BJ (cell line): ENCODE measurements around the gene ZNF582. TPM values are rescaled to one million over a fixed set of nuclear protein-coding genes. Genes with fewer than 3 reads are reported as not detected.

Experiments used
- CTCF ChIA-PET: fragments of 350-600 bp; formaldehyde crosslinking; extraction: SDS; loops from one replicate; lab custom pipeline; 2021; ENCODE audit warnings: antibody characterized with exemption, inconsistent platforms; lab: Yijun Ruan, JAX
- POLR2A ChIA-PET: fragments of 300-600 bp; sonication (Branson Sonifier 250); formaldehyde crosslinking; extraction: SDS; loops from one replicate; lab custom pipeline; 2021; ENCODE audit warnings: antibody characterized with exemption; lab: Charles Lee
- DNase-seq: peaks from one replicate; pipeline ENCODE4 v3.0.0-alpha.2; 2011; ENCODE audit warnings: low read depth
- H3K27me3 ChIP-seq: 2 replicates; pipeline ENCODE4 v1.6.0; 2011; ENCODE audit warnings: low read length; ENCODE audit not compliant: control insufficient read depth, insufficient read depth
- H3K36me3 ChIP-seq: 2 replicates; pipeline ENCODE4 v1.5.1; 2011; ENCODE audit warnings: low read length; ENCODE audit not compliant: control insufficient read depth, insufficient read depth
- H3K4me3 ChIP-seq: 2 replicates; pipeline ENCODE4 v1.5.1; 2011; ENCODE audit warnings: low read depth, mild to moderate bottlenecking, control low read depth, low read length
- CTCF ChIP-seq: IDR thresholded peaks from 2 replicates; pipeline ENCODE4 v1.5.1; 2011; ENCODE audit warnings: low read depth, mild to moderate bottlenecking, control low read depth, inconsistent platforms, low read length, moderate library complexity; ENCODE audit not compliant: insufficient read depth
- polyA plus RNA-seq: library from polyadenylated mRNA; depleted of rRNA; stranded (reverse); fragments of >200 nt; gene quantifications from 2 replicates; pipeline ENCODE4 v1.2.3, GENCODE V29; 2011

Gene ZNF582
- polyA plus RNA-seq, 1 experiment = 2.4 TPM

GRCh38 chr19:56404705-56405056 lies 11.3 kb upstream of the ZNF582 start:
- no peak for DNase-seq
- ChIA-PET POLR2A (no interaction called here), CTCF (no interaction called here)
- peaks cover 6% of the 10 kb centered on the region for H3K36me3 ChIP-seq
- H3K4me3 ChIP-seq = peak overlapping the region; percentile 70
- TF ChIP-seq CTCF = no peak
- no peaks in the 10 kb centered on the region for H3K27me3 ChIP-seq

- ChIA-PET POLR2A (no interaction called here), CTCF (no interaction called here)
- no peak for TF ChIP-seq CTCF
- DNase-seq = peak; percentile 82
- H3K36me3 ChIP-seq = peaks cover 6% of the 10 kb centered on the region
- H3K4me3 ChIP-seq = peak within 1 kb of the TSS; percentile 70
- no peaks in the 10 kb centered on the region for H3K27me3 ChIP-seq
These were observed 10.7 kb upstream of the ZNF582 start, which contains the start of gene ZNF583 for GRCh38 chr19:56403764-56404704. Gene ZNF583, plus strand, starts transcription at chr19:56404332. Its CDS starts 2,783 bp downstream, at chr19:56407115.

GRCh38 chr19:56403261-56403660 lies 9.9 kb upstream of the ZNF582 start:
- TF ChIP-seq CTCF = no peak
- Histone ChIP-seq H3K27me3 (no peaks in the 10 kb centered on the region), H3K4me3 (peak overlapping the region; percentile 70), H3K36me3 (peaks cover 4% of the 10 kb centered on the region; the same call in 1 of the 2 replicates)
- POLR2A ChIA-PET = no interaction called here
- DNase-seq = no peak
- CTCF ChIA-PET = no interaction called here

GRCh38 chr19:56400485-56400884 lies 7.2 kb upstream of the ZNF582 start:
- Histone ChIP-seq H3K27me3 (no peaks in the 10 kb centered on the region), H3K36me3 (peaks cover 3% of the 10 kb centered on the region; the same call in 1 of the 2 replicates), H3K4me3 (no peak overlapping the region)
- no peak for TF ChIP-seq CTCF
- DNase-seq = no peak
- CTCF ChIA-PET = no interaction called here
- POLR2A ChIA-PET = no interaction called here

GRCh38 chr19:56398809-56399208 lies 5.5 kb upstream of the ZNF582 start:
- Histone ChIP-seq H3K36me3 (peaks cover 3% of the 10 kb centered on the region; the same call in 1 of the 2 replicates), H3K4me3 (no peak overlapping the region), H3K27me3 (no peaks in the 10 kb centered on the region)
- CTCF ChIA-PET = no interaction called here
- TF ChIP-seq CTCF = no peak
- no peak for DNase-seq
- POLR2A ChIA-PET = no interaction called here
